SK-N-SH treated with all-trans-retinoic acid at 6 μM for 48 hours (cell line): ENCODE data around the gene MTUS2.

ENCODE experiments used
- ATAC-seq: fragments of 200-7000 bp; cut with Tn5 transposase; 3 replicates; pipeline ENCODE4 v1.9.1; 2020; ENCODE audit warnings: mild to moderate bottlenecking, moderate library complexity
- ARNTL ChIP-seq: fragments of 450-650 bp; formaldehyde crosslinking; IDR thresholded peaks from 2 replicates; pipeline ENCODE4 v1.5.0; 2020; ENCODE audit warnings: low read depth, mild to moderate bottlenecking, moderate library complexity, borderline replicate concordance
- BACH2 ChIP-seq: fragments of 250-450 bp; sonication (Bioruptor Pico); IDR thresholded peaks from 2 replicates; pipeline ENCODE4 v1.9.0; 2021; ENCODE audit warnings: mild to moderate bottlenecking, borderline replicate concordance
- CSDC2 ChIP-seq: fragments of 250-450 bp; sonication (Bioruptor Pico); IDR thresholded peaks from 2 replicates; pipeline ENCODE4 v1.5.0; 2020; ENCODE audit warnings: mild to moderate bottlenecking, moderate library complexity
- CSRNP3 ChIP-seq: fragments of 250-450 bp; sonication (Bioruptor Pico); IDR thresholded peaks from 2 replicates; pipeline ENCODE4 v1.5.1; 2021; ENCODE audit warnings: mild to moderate bottlenecking, moderate library complexity
- ESRRG ChIP-seq: fragments of 250-450 bp; sonication (Bioruptor Pico); IDR thresholded peaks from 2 replicates; pipeline ENCODE4 v1.6.1; 2021; ENCODE audit warnings: mild to moderate bottlenecking
- GLIS3 ChIP-seq: fragments of 250-450 bp; sonication (Bioruptor Pico); IDR thresholded peaks from 2 replicates; pipeline ENCODE4 v1.5.0; 2020; ENCODE audit warnings: mild to moderate bottlenecking, moderate library complexity
- ISL1 ChIP-seq: fragments of 250-450 bp; sonication (Bioruptor Pico); IDR thresholded peaks from 2 replicates; pipeline ENCODE4 v2.1.2; 2022; ENCODE audit warnings: mild to moderate bottlenecking, moderate library complexity
- OSR1 ChIP-seq: fragments of 250-450 bp; sonication (Bioruptor Pico); IDR thresholded peaks from 2 replicates; pipeline ENCODE4 v1.8.0; 2022; ENCODE audit warnings: moderate library complexity, mild to moderate bottlenecking, inconsistent platforms
- PATZ1 ChIP-seq: fragments of 250-450 bp; sonication (Bioruptor Pico); IDR thresholded peaks from 2 replicates; pipeline ENCODE4 v1.8.0; 2020; ENCODE audit warnings: mild to moderate bottlenecking, moderate library complexity, borderline replicate concordance
- PPARA ChIP-seq: fragments of 250-450 bp; sonication (Bioruptor Pico); IDR thresholded peaks from 2 replicates; pipeline ENCODE4 v1.5.0; 2020; ENCODE audit warnings: mild to moderate bottlenecking, borderline replicate concordance
- RARB ChIP-seq: fragments of 250-450 bp; sonication (Bioruptor Pico); IDR thresholded peaks from 2 replicates; pipeline ENCODE4 v1.8.0; 2021; ENCODE audit warnings: mild to moderate bottlenecking, moderate library complexity
- SNAI2 ChIP-seq: fragments of 250-450 bp; sonication (Bioruptor Pico); IDR thresholded peaks from 2 replicates; pipeline ENCODE4 v1.5.0; 2020; ENCODE audit warnings: mild to moderate bottlenecking, moderate library complexity
- TCF4 ChIP-seq: fragments of 250-450 bp; sonication (Bioruptor Pico); IDR thresholded peaks from 2 replicates; pipeline ENCODE4 v1.8.0; 2021; ENCODE audit warnings: mild to moderate bottlenecking, moderate library complexity, borderline replicate concordance
- TOX ChIP-seq: fragments of 250-450 bp; sonication (Bioruptor Pico); IDR thresholded peaks from 2 replicates; pipeline ENCODE4 v1.8.0; 2021; ENCODE audit warnings: mild to moderate bottlenecking, moderate library complexity, borderline replicate concordance
- ZC3H10 ChIP-seq: fragments of 250-450 bp; sonication (Bioruptor Pico); IDR thresholded peaks from 2 replicates; pipeline ENCODE4 v1.5.1; 2021; ENCODE audit warnings: mild to moderate bottlenecking, moderate library complexity
- ZNF70 ChIP-seq: fragments of 450-650 bp; formaldehyde crosslinking; IDR thresholded peaks from 2 replicates; pipeline ENCODE4 v1.5.0; 2020; ENCODE audit warnings: mild to moderate bottlenecking, moderate library complexity
- ZNF8 ChIP-seq: fragments of 450-650 bp; formaldehyde crosslinking; IDR thresholded peaks from 2 replicates; pipeline ENCODE4 v1.5.0; 2020; ENCODE audit warnings: mild to moderate bottlenecking, moderate library complexity
- TF ChIP-seq, protein P1 (sequence below): fragments of 250-450 bp; sonication (Bioruptor Pico); IDR thresholded peaks from 2 replicates; pipeline ENCODE4 v1.5.1; 2020; ENCODE audit warnings: low read depth, mild to moderate bottlenecking, moderate library complexity
- TF ChIP-seq, protein P2 (sequence below): fragments of 250-450 bp; sonication (Bioruptor Pico); IDR thresholded peaks from 2 replicates; pipeline ENCODE4 v1.5.0; 2020; ENCODE audit warnings: mild to moderate bottlenecking, moderate library complexity
- TF ChIP-seq, protein P3 (sequence below): fragments of 250-450 bp; sonication (Bioruptor Pico); IDR thresholded peaks from 2 replicates; pipeline ENCODE4 v1.8.0; 2021; ENCODE audit warnings: low read depth, mild to moderate bottlenecking, moderate library complexity, borderline replicate concordance

Gene MTUS2

GRCh38 chr13:29162638-29163235, 342.6 kb downstream of the MTUS2 start (continued):
- no peak for TF ChIP-seq ESRRG (CRISPR knock-in tag)
- no peak for TF ChIP-seq BACH2 (CRISPR knock-in tag)
- no peak for TF ChIP-seq TCF4
- no peak for TF ChIP-seq GLIS3 (CRISPR knock-in tag)

DNA sequence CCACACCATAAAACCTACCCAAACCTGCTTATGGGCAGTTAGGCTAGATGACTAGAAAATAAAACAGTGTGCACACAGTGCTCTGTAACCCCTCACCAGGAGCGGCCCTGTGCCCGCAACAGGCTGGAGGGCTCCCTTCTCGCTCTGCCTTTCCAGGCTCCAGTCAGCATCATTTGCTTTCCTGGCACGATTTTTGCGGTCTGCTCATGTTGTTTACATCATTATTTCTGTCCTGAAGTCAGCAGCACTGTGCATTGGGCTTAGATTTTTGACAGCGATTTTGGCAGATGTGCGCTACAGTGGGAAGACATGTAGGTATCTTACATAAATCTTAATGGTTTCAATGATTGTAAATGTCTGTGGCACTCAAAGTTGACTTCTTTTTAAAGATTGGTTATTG, 344.0 kb downstream of the MTUS2 start:
- peak; percentile 36; the same call in 1 of the 3 replicates for ATAC-seq

DNA sequence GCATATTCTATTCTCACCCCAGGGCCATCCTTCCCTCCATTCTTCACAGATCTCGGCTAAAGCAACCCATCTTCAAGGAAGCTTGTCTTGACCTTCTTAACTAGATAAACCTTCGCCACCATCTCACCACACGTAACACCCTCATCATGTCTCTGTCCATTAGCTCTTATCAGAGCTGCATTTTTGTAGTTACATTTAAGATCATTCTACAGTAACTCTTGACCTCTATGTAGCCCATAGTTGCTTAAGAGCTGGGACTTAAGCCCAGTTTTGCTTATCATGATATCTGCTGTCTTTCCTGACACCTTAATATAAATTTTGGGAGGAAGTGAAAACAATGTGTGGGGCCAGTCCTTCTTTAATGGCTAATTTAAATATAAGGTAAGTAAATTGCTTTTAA, 345.1 kb downstream of the MTUS2 start:
- no peak for ATAC-seq
- no peak for TF ChIP-seq SNAI2 (CRISPR knock-in tag)
- no peak for TF ChIP-seq ZC3H10 (CRISPR knock-in tag)
- TF ChIP-seq TCF4: no peak
- no peak for TF ChIP-seq OSR1
- no peak for TF ChIP-seq TOX

More for the DNA sequence above, 344.0 kb downstream of the MTUS2 start:
- no peak for TF ChIP-seq ESRRG (CRISPR knock-in tag)
- no peak for TF ChIP-seq CSRNP3
- TF ChIP-seq OSR1: no peak
- TF ChIP-seq ZNF70 (CRISPR knock-in tag): no peak
- no peak for TF ChIP-seq ISL1
- TF ChIP-seq, protein P1, sequence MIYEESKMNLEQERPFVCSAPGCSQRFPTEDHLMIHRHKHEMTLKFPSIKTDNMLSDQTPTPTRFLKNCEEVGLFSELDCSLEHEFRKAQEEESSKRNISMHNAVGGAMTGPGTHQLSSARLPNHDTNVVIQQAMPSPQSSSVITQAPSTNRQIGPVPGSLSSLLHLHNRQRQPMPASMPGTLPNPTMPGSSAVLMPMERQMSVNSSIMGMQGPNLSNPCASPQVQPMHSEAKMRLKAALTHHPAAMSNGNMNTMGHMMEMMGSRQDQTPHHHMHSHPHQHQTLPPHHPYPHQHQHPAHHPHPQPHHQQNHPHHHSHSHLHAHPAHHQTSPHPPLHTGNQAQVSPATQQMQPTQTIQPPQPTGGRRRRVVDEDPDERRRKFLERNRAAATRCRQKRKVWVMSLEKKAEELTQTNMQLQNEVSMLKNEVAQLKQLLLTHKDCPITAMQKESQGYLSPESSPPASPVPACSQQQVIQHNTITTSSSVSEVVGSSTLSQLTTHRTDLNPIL (CRISPR knock-in tag): no peak
- TF ChIP-seq BACH2 (CRISPR knock-in tag): no peak
- TF ChIP-seq SNAI2 (CRISPR knock-in tag): no peak
- TF ChIP-seq ZNF8 (CRISPR knock-in tag): no peak

DNA sequence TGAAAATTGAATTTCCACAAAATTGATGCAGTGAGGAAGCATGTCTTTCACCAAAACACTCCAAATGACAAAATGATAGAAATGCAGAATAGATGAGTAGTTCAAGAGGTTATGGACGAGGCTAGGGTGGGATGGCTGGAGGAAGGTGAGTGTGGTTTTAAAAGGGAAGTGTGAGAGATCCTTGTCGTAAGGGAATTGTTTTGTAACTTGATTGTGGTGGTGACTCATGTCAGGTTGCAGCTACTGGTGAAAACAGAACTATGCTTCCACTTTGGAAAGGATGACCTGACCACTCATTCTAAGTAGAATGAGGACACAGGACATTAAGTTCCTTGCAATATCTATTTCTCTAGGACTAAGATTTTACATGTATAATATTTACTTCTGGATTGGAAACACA, 345.7 kb downstream of the MTUS2 start:
- ATAC-seq: no peak
- TF ChIP-seq ZNF70 (CRISPR knock-in tag) (no peak), ARNTL (no peak), TOX (no peak), ZNF8 (CRISPR knock-in tag) (no peak), ISL1 (no peak), PPARA (CRISPR knock-in tag) (no peak), CSRNP3 (no peak), OSR1 (no peak)

DNA sequence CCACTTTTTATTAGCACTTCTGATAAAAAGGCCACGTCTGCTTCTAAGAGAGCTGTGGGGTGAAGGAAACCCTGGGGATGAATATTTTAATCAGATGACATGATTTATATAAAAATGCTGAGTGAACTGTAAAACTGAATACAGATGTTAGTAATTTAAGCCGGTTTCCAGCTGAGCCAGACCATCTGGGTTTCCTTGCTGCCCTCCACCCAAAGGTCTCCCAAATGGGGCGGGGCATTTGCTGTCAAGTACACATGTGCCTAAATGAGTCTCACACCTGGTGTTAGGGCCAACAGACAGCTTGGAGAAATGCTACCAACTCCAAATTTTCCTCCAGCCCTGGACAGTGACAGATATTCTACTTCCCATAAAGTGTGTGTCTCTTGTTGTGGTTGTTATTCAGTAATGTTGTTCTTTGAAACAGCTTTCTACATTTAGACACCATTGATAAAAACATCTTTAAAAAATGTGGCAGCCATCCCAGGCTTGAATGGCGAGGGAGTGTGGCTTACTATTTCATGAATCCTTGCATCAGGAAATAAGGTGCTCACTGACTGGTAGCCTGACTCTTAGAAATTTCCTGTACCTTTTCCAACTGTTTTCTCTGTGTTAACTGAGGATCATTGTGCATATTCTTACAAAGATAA, 350.4 kb downstream of the MTUS2 start:
- no peak for TF ChIP-seq RARB (CRISPR knock-in tag)
- TF ChIP-seq TCF4: no peak
- TF ChIP-seq PATZ1 (CRISPR knock-in tag): no peak
- TF ChIP-seq, protein P2, sequence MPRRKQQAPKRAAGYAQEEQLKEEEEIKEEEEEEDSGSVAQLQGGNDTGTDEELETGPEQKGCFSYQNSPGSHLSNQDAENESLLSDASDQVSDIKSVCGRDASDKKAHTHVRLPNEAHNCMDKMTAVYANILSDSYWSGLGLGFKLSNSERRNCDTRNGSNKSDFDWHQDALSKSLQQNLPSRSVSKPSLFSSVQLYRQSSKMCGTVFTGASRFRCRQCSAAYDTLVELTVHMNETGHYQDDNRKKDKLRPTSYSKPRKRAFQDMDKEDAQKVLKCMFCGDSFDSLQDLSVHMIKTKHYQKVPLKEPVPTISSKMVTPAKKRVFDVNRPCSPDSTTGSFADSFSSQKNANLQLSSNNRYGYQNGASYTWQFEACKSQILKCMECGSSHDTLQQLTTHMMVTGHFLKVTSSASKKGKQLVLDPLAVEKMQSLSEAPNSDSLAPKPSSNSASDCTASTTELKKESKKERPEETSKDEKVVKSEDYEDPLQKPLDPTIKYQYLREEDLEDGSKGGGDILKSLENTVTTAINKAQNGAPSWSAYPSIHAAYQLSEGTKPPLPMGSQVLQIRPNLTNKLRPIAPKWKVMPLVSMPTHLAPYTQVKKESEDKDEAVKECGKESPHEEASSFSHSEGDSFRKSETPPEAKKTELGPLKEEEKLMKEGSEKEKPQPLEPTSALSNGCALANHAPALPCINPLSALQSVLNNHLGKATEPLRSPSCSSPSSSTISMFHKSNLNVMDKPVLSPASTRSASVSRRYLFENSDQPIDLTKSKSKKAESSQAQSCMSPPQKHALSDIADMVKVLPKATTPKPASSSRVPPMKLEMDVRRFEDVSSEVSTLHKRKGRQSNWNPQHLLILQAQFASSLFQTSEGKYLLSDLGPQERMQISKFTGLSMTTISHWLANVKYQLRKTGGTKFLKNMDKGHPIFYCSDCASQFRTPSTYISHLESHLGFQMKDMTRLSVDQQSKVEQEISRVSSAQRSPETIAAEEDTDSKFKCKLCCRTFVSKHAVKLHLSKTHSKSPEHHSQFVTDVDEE (CRISPR knock-in tag): no peak
- TF ChIP-seq TOX: no peak
- no peak for TF ChIP-seq CSRNP3
- TF ChIP-seq, protein P3, sequence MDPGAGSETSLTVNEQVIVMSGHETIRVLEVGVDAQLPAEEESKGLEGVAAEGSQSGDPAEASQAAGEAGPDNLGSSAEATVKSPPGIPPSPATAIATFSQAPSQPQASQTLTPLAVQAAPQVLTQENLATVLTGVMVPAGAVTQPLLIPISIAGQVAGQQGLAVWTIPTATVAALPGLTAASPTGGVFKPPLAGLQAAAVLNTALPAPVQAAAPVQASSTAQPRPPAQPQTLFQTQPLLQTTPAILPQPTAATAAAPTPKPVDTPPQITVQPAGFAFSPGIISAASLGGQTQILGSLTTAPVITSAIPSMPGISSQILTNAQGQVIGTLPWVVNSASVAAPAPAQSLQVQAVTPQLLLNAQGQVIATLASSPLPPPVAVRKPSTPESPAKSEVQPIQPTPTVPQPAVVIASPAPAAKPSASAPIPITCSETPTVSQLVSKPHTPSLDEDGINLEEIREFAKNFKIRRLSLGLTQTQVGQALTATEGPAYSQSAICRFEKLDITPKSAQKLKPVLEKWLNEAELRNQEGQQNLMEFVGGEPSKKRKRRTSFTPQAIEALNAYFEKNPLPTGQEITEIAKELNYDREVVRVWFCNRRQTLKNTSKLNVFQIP: no peak
- no peak for TF ChIP-seq ISL1
- no peak for TF ChIP-seq GLIS3 (CRISPR knock-in tag)
- no peak for TF ChIP-seq CSDC2 (CRISPR knock-in tag)
- no peak for ATAC-seq
